Fibroblast of lung (primary cell): ENCODE measurements around the gene AGT. TPM values are rescaled to one million over a fixed set of nuclear protein-coding genes. Genes with fewer than 3 reads are reported as not detected.
A peak's percentile ranks its signal among the peaks of the same experiment; 100 is the strongest.

Experiments
- DNase-seq, 2 donors: peaks; one replicate each; pipeline versions ENCODE4 v3.0.0 to v3.0.0-alpha.2; 2010; ENCODE audit warnings: low read depth in 2 of 2
- H2AFZ ChIP-seq: 2 replicates; pipeline ENCODE4 v1.5.1; 2012; ENCODE audit warnings: low read length, control low read depth, inconsistent platforms
- H3K27ac ChIP-seq: 2 replicates; pipeline ENCODE4 v1.5.1; 2011; ENCODE audit warnings: low read length, control low read depth; ENCODE audit not compliant: insufficient read depth
- H3K27me3 ChIP-seq: 2 replicates; pipeline ENCODE4 v1.5.1; 2011; ENCODE audit warnings: mild to moderate bottlenecking, low read length; ENCODE audit not compliant: control insufficient read depth, insufficient read depth
- H3K36me3 ChIP-seq: 2 replicates; pipeline ENCODE4 v1.5.1; 2011; ENCODE audit warnings: low read length; ENCODE audit not compliant: control insufficient read depth, insufficient read depth
- H3K4me1 ChIP-seq: 2 replicates; pipeline ENCODE4 v1.5.1; 2011; ENCODE audit warnings: low read length; ENCODE audit not compliant: control insufficient read depth, insufficient read depth; ENCODE audit errors: extremely low read depth
- H3K4me2 ChIP-seq: 2 replicates; pipeline ENCODE4 v1.5.1; 2011; ENCODE audit warnings: low read length, control low read depth; ENCODE audit not compliant: insufficient read depth; ENCODE audit errors: extremely low read depth
- H3K4me3 ChIP-seq, 4 experiments: fragments of 200-600 bp in 1 of 4; sonication (generic) in 1 of 4; replicated peaks in 1 of 4; 2 replicates each; pipeline ENCODE4 v1.5.1; 2011 to 2016; ENCODE audit warnings: low read length in 4 of 4, low read depth in 3 of 4, mild to moderate bottlenecking in 3 of 4, control low read depth in 2 of 4, inconsistent platforms in 1 of 4, mixed read lengths in 1 of 4; ENCODE audit not compliant: insufficient read depth in 1 of 4; ENCODE audit errors: control extremely low read depth in 1 of 4
- H3K79me2 ChIP-seq: 2 replicates; pipeline ENCODE4 v1.5.1; 2012; ENCODE audit warnings: mild to moderate bottlenecking, low read length, inconsistent platforms; ENCODE audit not compliant: control insufficient read depth, insufficient read depth
- H3K9ac ChIP-seq: 2 replicates; pipeline ENCODE4 v1.5.1; 2011; ENCODE audit warnings: mild to moderate bottlenecking, low read length, control low read depth; ENCODE audit not compliant: insufficient read depth
- H3K9me3 ChIP-seq: 2 replicates; pipeline ENCODE4 v1.5.1; 2012; ENCODE audit warnings: low read depth, low read length; ENCODE audit not compliant: control insufficient read depth, insufficient read depth
- H4K20me1 ChIP-seq: 2 replicates; pipeline ENCODE4 v1.5.1; 2011; ENCODE audit warnings: low read length; ENCODE audit not compliant: control insufficient read depth, insufficient read depth; ENCODE audit errors: extremely low read depth
- CTCF ChIP-seq, 2 donors: IDR thresholded peaks in 1 of 2; conservative IDR thresholded peaks in 1 of 2; 1 replicate in 1 of 2; 2 replicates in 1 of 2; pipeline ENCODE4 v1.5.1; 2011 to 2012; ENCODE audit warnings: low read length in 2 of 2, control low read depth in 1 of 2, inconsistent platforms in 1 of 2, low read depth in 1 of 2, mild to moderate bottlenecking in 1 of 2
- EZH2 ChIP-seq: IDR thresholded peaks from 2 replicates; pipeline ENCODE4 v1.5.1; 2012; ENCODE audit warnings: low read length, control low read depth, mild to moderate bottlenecking; ENCODE audit errors: missing control alignments
- polyA plus RNA-seq, 2 donors: library from polyadenylated mRNA; depleted of rRNA in 1 of 2; stranded (reverse) in 1 of 2; unstranded in 1 of 2; fragments of >200 nt; gene quantifications; 2 replicates each; pipeline ENCODE4 v1.2.1, GENCODE V29; 2011 to 2012; ENCODE audit warnings: missing spikeins in 1 of 2
- total RNA-seq: library from RNA; depleted of rRNA; stranded (reverse); fragments of >200 nt; gene quantifications from 2 replicates; pipeline ENCODE4 v1.2.1, GENCODE V29; 2014

The AGT gene
- total and polyA plus RNA-seq, 2 donors (not counting 1 experiment from before 2014, with no cell fraction given): 3.7 to 10.6 TPM

GRCh38 chr1:230708631-230709580, 5.0 kb downstream of the AGT start:
- no peak overlapping the region for H3K27ac ChIP-seq
- no peak overlapping the region for H2AFZ ChIP-seq
- H4K20me1 ChIP-seq: no peaks in the 10 kb centered on the region
- H3K27me3 ChIP-seq: no peaks in the 10 kb centered on the region
- no peak overlapping the region for H3K4me3 ChIP-seq
- DNase-seq: peak in 1 of 2 donors; percentile 32
- H3K4me2 ChIP-seq: no peak overlapping the region
- H3K4me1 ChIP-seq: peaks cover 3% of the 10 kb centered on the region
- no peak for TF ChIP-seq EZH2
- no peak for TF ChIP-seq CTCF (conservative IDR thresholded peaks at IDR 0.05 in 1 of 2, IDR thresholded peaks at IDR 0.05 in 1 of 2; ENCODE audit: low read depth in 1 of 2, low read length in 2 of 2)
- H3K79me2 ChIP-seq: no peaks in the 10 kb centered on the region
- H3K36me3 ChIP-seq: no peaks in the 10 kb centered on the region
- no peak overlapping the region for H3K9ac ChIP-seq
- H3K9me3 ChIP-seq: no peaks in the 10 kb centered on the region

- no peak for DNase-seq
- Histone ChIP-seq H3K4me1 (no peaks in the 10 kb centered on the region), H2AFZ (no peak overlapping the region), H3K9ac (no peak overlapping the region), H3K4me3 (no peak overlapping the region), H3K27ac (no peak overlapping the region), H3K9me3 (no peaks in the 10 kb centered on the region), H3K79me2 (no peaks in the 10 kb centered on the region), H3K36me3 (no peaks in the 10 kb centered on the region), H4K20me1 (no peaks in the 10 kb centered on the region), H3K27me3 (no peaks in the 10 kb centered on the region), H3K4me2 (no peak overlapping the region)
- TF ChIP-seq EZH2 (no peak), CTCF (conservative IDR thresholded peaks at IDR 0.05 in 1 of 2, IDR thresholded peaks at IDR 0.05 in 1 of 2; ENCODE audit: low read depth in 1 of 2, low read length in 2 of 2) (no peak)
Observed at GRCh38 chr1:230707732-230708630, 5.9 kb downstream of the AGT start.
